H1 (cell line): ENCODE measurements around the gene RPUSD1.
"Not testable (repeated sequence)": the region's sequence is repeated elsewhere in the genome, so short reads cannot be mapped to it uniquely, and the experiment has no call there.

Experiments
- BACH1 ChIP-seq: IDR thresholded peaks from 2 replicates; pipeline ENCODE4 v1.6.1; 2012; ENCODE audit warnings: low read length, improper control_type of control experiment
- CBX8 ChIP-seq: fragments of 300-800, 300-1000 bp; sonication (generic); IDR thresholded peaks from 2 replicates; pipeline ENCODE4 v1.7.1; 2016; ENCODE audit warnings: low read depth, low read length, borderline replicate concordance
- EP300 ChIP-seq, 2 experiments: IDR thresholded peaks; 1 replicate in 1 of 2; 2 replicates in 1 of 2; pipeline ENCODE4 v1.6.1; 2011 to 2012; ENCODE audit warnings: low read depth in 2 of 2, low read length in 2 of 2, mild to moderate bottlenecking in 2 of 2, borderline replicate concordance in 1 of 2, inconsistent platforms in 1 of 2, moderate library complexity in 1 of 2
- EZH2 ChIP-seq: fragments of 200-600 bp; sonication (generic); IDR thresholded peaks from 2 replicates; pipeline ENCODE4 v1.7.1; 2012; ENCODE audit warnings: low read depth, mild to moderate bottlenecking, moderate library complexity, low read length, inconsistent platforms; ENCODE audit not compliant: severe bottlenecking
- GTF2F1 ChIP-seq: IDR thresholded peaks from 2 replicates; pipeline ENCODE4 v1.6.1; 2012; ENCODE audit warnings: low read depth, low read length, improper control_type of control experiment, borderline replicate concordance
- JUND ChIP-seq: IDR thresholded peaks from 2 replicates; pipeline ENCODE4 v1.6.1; 2011; ENCODE audit warnings: mild to moderate bottlenecking, improper control_type of control experiment, low read length
- KDM1A ChIP-seq: fragments of 200-600, 300-600 bp; sonication (generic); IDR thresholded peaks from 2 replicates; pipeline ENCODE4 v1.7.1; 2016; ENCODE audit warnings: mild to moderate bottlenecking, low read length, borderline replicate concordance
- POLR2A ChIP-seq, 2 experiments: IDR thresholded peaks; 1 replicate in 1 of 2; 2 replicates in 1 of 2; pipeline ENCODE4 v1.6.1; 2011; ENCODE audit warnings: low read depth in 2 of 2, low read length in 2 of 2, mild to moderate bottlenecking in 2 of 2; ENCODE audit errors: control extremely low read depth in 1 of 2
- SRF ChIP-seq: IDR thresholded peaks from 2 replicates; pipeline ENCODE4 v1.6.1; 2011; ENCODE audit warnings: mild to moderate bottlenecking, low read depth, low read length, moderate library complexity
- TAF1 ChIP-seq: IDR thresholded peaks from 2 replicates; pipeline ENCODE4 v1.6.1; 2011; ENCODE audit warnings: mild to moderate bottlenecking, low read depth, low read length
- TEAD4 ChIP-seq: IDR thresholded peaks from 2 replicates; pipeline ENCODE4 v1.6.1; 2012; ENCODE audit warnings: low read depth, low read length, inconsistent platforms, mixed read lengths
- YY1 ChIP-seq: IDR thresholded peaks from 2 replicates; pipeline ENCODE4 v1.6.1; 2011; ENCODE audit warnings: low read depth, mild to moderate bottlenecking, low read length
- TF ChIP-seq, protein P1 (sequence below), 3 experiments: IDR thresholded peaks; 1 replicate in 2 of 3; 2 replicates in 1 of 3; pipeline versions ENCODE4 v1.5.1 to v1.6.1; 2011; ENCODE audit warnings: low read length in 3 of 3, mild to moderate bottlenecking in 3 of 3, inconsistent platforms in 2 of 3, low read depth in 1 of 3, moderate library complexity in 1 of 3; ENCODE audit not compliant: insufficient read depth in 1 of 3; ENCODE audit errors: control extremely low read depth in 1 of 3
- TF ChIP-seq, protein P2 (sequence below): IDR thresholded peaks from 2 replicates; pipeline ENCODE4 v1.6.1; 2011; ENCODE audit warnings: low read length, improper control_type of control experiment

DNA sequence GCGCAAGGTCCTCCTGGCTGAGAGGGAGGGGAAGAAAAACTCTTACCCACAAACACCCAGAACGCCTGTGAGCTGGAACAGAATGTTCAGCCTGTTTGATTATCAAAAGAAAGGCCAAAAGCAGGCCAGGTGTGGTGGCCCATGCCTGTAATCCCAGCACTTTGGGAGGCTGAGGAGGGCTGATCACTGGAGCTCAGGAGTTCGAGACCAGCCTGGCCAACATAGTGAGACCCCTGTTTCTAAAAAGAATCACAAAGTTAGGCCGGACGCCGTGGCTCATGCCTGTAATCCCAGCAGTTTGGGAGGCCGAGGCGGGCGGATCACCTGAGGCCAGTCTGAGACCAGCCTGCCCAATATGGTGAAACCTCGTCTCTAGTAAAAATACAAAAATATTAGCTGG, 11.9 kb downstream of the RPUSD1 start:
- TF ChIP-seq JUND; GTF2F1; POLR2A (IDR thresholded peaks at IDR 0.05; ENCODE audit: control extremely low read depth in 1 of 2, low read depth in 2 of 2, low read length in 2 of 2); EZH2; YY1; TAF1; TEAD4; KDM1A; CBX8; BACH1; EP300 (IDR thresholded peaks at IDR 0.05; ENCODE audit: borderline replicate concordance in 1 of 2, low read depth in 2 of 2, low read length in 2 of 2); SRF: not testable (repeated sequence)
- TF ChIP-seq, protein P1, sequence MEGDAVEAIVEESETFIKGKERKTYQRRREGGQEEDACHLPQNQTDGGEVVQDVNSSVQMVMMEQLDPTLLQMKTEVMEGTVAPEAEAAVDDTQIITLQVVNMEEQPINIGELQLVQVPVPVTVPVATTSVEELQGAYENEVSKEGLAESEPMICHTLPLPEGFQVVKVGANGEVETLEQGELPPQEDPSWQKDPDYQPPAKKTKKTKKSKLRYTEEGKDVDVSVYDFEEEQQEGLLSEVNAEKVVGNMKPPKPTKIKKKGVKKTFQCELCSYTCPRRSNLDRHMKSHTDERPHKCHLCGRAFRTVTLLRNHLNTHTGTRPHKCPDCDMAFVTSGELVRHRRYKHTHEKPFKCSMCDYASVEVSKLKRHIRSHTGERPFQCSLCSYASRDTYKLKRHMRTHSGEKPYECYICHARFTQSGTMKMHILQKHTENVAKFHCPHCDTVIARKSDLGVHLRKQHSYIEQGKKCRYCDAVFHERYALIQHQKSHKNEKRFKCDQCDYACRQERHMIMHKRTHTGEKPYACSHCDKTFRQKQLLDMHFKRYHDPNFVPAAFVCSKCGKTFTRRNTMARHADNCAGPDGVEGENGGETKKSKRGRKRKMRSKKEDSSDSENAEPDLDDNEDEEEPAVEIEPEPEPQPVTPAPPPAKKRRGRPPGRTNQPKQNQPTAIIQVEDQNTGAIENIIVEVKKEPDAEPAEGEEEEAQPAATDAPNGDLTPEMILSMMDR (IDR thresholded peaks at IDR 0.05; ENCODE audit: control extremely low read depth in 1 of 3, insufficient read depth in 1 of 3, low read depth in 1 of 3, low read length in 3 of 3) = not testable (repeated sequence)
- TF ChIP-seq, protein P2, sequence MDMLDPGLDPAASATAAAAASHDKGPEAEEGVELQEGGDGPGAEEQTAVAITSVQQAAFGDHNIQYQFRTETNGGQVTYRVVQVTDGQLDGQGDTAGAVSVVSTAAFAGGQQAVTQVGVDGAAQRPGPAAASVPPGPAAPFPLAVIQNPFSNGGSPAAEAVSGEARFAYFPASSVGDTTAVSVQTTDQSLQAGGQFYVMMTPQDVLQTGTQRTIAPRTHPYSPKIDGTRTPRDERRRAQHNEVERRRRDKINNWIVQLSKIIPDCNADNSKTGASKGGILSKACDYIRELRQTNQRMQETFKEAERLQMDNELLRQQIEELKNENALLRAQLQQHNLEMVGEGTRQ = not testable (repeated sequence)
